Lung (tissue), 12 donors: Measurements from ENCODE around the gene EIF3K. TPM values are rescaled to one million over a fixed set of nuclear protein-coding genes. Genes with fewer than 3 reads are reported as not detected.

Source experiments
- ATAC-seq: fragments of 200-7000 bp; cut with Tn5 transposase; one replicate; pipeline ENCODE4 v1.9.1; 2020; ENCODE audit warnings: moderate number of reproducible peaks; ENCODE audit not compliant: insufficient read depth, low FRiP score
- DNase-seq, 3 donors: peaks; one replicate each; pipeline ENCODE4 v3.0.0-alpha.2; 2013 to 2017
- H3K27ac ChIP-seq, 2 donors: one replicate each; pipeline ENCODE4 v1.5.1; 2013; ENCODE audit warnings: mild to moderate bottlenecking in 2 of 2, moderate library complexity in 2 of 2, control low read depth in 1 of 2, inconsistent platforms in 1 of 2, low read depth in 1 of 2, low read length in 1 of 2
- H3K27me3 ChIP-seq, 3 donors: one replicate each; pipeline ENCODE4 v1.5.1; 2013; ENCODE audit warnings: low read length in 2 of 3; ENCODE audit not compliant: control insufficient read depth in 3 of 3, insufficient read depth in 3 of 3
- H3K36me3 ChIP-seq, 4 donors: one replicate each; pipeline ENCODE4 v1.5.1; 2013; ENCODE audit warnings: low read length in 4 of 4, mild to moderate bottlenecking in 1 of 4, moderate library complexity in 1 of 4; ENCODE audit not compliant: control insufficient read depth in 4 of 4, insufficient read depth in 4 of 4
- H3K4me1 ChIP-seq, 5 donors: one replicate each; pipeline ENCODE4 v1.5.1; 2013; ENCODE audit warnings: low read length in 5 of 5, mild to moderate bottlenecking in 2 of 5, moderate library complexity in 1 of 5; ENCODE audit not compliant: control insufficient read depth in 5 of 5, insufficient read depth in 5 of 5
- H3K4me3 ChIP-seq: one replicate; pipeline ENCODE4 v1.5.1; 2013; ENCODE audit warnings: mild to moderate bottlenecking, control low read depth, moderate library complexity
- H3K9ac ChIP-seq, 2 donors: one replicate each; pipeline ENCODE4 v1.5.1; 2013; ENCODE audit warnings: low read length in 2 of 2, control low read depth in 1 of 2; ENCODE audit not compliant: insufficient read depth in 1 of 2
- H3K9me3 ChIP-seq, 4 donors: one replicate each; pipeline ENCODE4 v1.5.1; 2013; ENCODE audit warnings: low read length in 3 of 4, mild to moderate bottlenecking in 1 of 4, moderate library complexity in 1 of 4; ENCODE audit not compliant: control insufficient read depth in 4 of 4, insufficient read depth in 3 of 4
- WGBS, 2 donors: extraction: QIAGEN DNeasy Blood & Tissue Kit; methylation state at CpG; one replicate each; pipeline ENCODE4 v1.1.7; 2013; 5-methylcytosine and 5-hydroxymethylcytosine counted together
- polyA plus RNA-seq, 2 donors: library from polyadenylated mRNA; stranded (reverse); fragments of 200-250 nt; gene quantifications; one replicate each; pipeline ENCODE4 v1.2.1, GENCODE V29; 2013
- total RNA-seq, 2 donors: library from RNA; depleted of rRNA in 1 of 2; stranded (reverse); fragments of >200 nt in 1 of 2; gene quantifications; one replicate each; pipeline ENCODE4 v1.2.1, GENCODE V29; 2014 to 2021
- TF ChIP-seq, protein P1 (sequence below): IDR thresholded peaks from 2 replicates; pipeline ENCODE4 v1.5.1; 2012; ENCODE audit warnings: mild to moderate bottlenecking; ENCODE audit errors: control extremely low read depth, extremely low read depth
- donor health status: control.
- donor health status: control.
- donor health status: Bipolar disorder and iron deficiency.
- donor health status: healthy.
- donor health status: DM: yes; HTN: yes; CAD: no.

The EIF3K gene
- total and polyA plus RNA-seq, 4 donors: 142 to 344 (median 255) TPM

DNA sequence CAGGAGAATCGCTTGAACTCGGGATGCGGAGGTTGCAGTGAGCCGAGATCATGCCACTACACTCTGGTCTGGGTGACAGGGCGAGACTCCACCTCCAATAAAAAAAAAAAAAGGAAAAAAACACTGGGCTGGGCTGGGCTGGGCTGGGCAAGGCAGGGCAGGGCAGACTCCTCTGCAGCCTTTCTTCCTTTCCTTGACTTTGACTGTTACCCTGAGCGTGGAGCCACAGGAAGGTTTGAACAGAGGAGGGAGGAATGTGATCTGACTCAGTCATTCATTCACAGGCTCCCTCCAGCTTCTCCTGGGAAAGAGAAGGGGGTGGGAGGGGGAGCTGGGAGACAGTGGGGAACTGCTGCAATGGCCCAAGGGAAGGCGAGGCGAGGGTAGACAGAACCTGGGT is 25.7 kb downstream of the EIF3K start:
- Histone ChIP-seq H3K4me1 (peaks cover 0 to 10% (median 6%) of the 10 kb centered on the region in 5 donors), H3K9ac (no peak overlapping the region), H3K36me3 (no peaks in the 10 kb centered on the region), H3K4me3 (no peak overlapping the region), H3K27ac (no peak overlapping the region), H3K27me3 (no peaks in the 10 kb centered on the region), H3K9me3 (no peaks in the 10 kb centered on the region)
- 91 to 92% methylated on average over 8 of the region's 8 CpGs for WGBS, 2 donors
- TF ChIP-seq, protein P1, sequence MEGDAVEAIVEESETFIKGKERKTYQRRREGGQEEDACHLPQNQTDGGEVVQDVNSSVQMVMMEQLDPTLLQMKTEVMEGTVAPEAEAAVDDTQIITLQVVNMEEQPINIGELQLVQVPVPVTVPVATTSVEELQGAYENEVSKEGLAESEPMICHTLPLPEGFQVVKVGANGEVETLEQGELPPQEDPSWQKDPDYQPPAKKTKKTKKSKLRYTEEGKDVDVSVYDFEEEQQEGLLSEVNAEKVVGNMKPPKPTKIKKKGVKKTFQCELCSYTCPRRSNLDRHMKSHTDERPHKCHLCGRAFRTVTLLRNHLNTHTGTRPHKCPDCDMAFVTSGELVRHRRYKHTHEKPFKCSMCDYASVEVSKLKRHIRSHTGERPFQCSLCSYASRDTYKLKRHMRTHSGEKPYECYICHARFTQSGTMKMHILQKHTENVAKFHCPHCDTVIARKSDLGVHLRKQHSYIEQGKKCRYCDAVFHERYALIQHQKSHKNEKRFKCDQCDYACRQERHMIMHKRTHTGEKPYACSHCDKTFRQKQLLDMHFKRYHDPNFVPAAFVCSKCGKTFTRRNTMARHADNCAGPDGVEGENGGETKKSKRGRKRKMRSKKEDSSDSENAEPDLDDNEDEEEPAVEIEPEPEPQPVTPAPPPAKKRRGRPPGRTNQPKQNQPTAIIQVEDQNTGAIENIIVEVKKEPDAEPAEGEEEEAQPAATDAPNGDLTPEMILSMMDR: no peak
- ATAC-seq (no peak), DNase-seq (no peak)

DNA sequence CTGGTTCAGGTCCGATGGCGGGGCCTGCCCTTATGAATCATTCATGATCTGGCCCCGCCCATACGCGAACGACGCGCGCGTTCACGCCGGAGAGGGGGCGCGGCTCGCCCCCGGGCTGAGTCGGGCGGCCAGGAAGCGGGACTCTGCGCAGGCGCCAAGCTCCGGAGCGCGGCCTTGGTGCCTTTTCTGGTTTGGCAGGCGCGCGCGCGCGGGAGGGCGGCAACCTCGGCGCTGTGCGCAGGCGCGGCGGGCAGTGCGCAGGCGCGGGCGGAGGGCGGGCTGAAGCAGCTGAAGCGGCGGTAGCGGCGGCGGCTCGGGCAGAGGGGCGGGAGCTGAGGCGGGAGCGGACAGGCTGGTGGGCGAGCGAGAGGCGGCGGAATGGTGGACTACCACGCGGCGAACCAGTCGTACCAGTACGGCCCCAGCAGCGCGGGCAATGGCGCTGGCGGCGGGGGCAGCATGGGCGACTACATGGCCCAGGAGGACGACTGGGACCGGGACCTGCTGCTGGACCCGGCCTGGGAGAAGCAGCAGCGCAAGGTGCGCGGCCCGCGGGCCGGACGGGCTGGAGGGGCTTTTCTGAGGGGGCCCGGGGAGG is 28.5 kb downstream of the EIF3K start, which contains the start of gene ACTN4:
TSS of gene ACTN4 (plus strand) at position 282 of the 598 bp plus-strand sequence. CDS start at position 379, 97 bp downstream.
- Histone ChIP-seq H3K4me3 (peak within 1 kb of the TSS; percentile 96), H3K27me3 (no peaks in the 10 kb centered on the region), H3K9me3 (no peaks in the 10 kb centered on the region), H3K9ac (peak within 1 kb of the TSS; percentile 83 to 84), H3K4me1 (peaks cover 9 to 38% (median 16%) of the 10 kb centered on the region in 5 donors), H3K27ac (peak within 1 kb of the TSS; percentile 97 to 99), H3K36me3 (no peaks in the 10 kb centered on the region)
- DNase-seq (peak; percentile 98 to 99 (median 99)), ATAC-seq (peak; percentile 84)
- WGBS, 2 donors: 0% methylated on average over 77 of the region's 77 CpGs
- TF ChIP-seq, protein P1: no peak

DNA sequence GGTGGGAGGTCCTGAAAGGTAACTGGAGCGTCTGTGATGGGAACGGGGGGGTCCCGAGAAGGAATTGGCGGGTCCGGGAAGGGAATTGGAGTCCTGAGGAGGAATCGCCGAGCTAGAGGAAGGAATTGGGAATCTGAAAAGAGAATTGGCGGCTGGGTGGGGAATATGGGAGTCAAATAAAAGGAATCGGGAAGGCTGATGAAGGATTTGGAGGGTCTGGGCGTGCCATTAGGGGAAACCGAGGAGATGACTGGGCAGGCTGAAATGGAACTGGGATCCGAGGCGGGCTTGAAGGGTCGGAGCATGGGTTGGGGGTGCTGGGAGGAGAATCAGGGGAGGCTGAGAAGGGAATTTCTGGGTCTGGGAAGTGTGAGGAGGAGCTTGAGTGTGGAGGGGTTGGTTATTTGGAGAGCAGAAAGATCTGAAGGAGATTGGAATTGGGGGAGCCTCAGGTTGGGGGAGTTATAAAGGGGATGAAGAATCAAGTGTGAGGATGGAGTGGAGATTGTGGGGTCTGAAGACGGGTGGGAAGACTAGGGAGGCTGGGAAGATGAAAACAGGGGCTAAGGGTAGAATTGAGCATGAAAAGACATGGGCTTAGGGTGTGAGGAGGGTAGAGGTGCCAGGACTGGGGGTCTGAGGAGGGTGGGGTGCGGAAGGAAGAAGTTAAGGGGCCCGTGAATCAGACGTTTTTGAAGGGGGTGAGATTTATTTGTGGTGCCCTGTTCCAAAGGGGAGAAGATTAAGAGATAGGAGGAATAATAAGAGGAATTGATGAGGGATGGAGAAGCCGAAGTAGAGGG is 29.2 kb downstream of the EIF3K start:
- Histone ChIP-seq H3K4me1 (peaks cover 13 to 45% (median 18%) of the 10 kb centered on the region in 5 donors), H3K9me3 (no peaks in the 10 kb centered on the region), H3K36me3 (no peaks in the 10 kb centered on the region), H3K4me3 (peak overlapping the region; percentile 96), H3K9ac (peak overlapping the region; percentile 83 to 84), H3K27ac (peak overlapping the region; percentile 97 to 99), H3K27me3 (no peaks in the 10 kb centered on the region)
- 1% methylated on average over 19 of the region's 19 CpGs for WGBS, 2 donors
- ATAC-seq: no peak
- TF ChIP-seq, protein P1: no peak
- peak in 2 of 3 donors; percentile 39 to 53 for DNase-seq
